Right renal pelvis (tissue), 4 donors: ENCODE measurements around the gene SKIDA1. TPM values are rescaled to one million over a fixed set of nuclear protein-coding genes. Genes with fewer than 3 reads are reported as not detected.

Source experiments
- DNase-seq, 4 donors: peaks; one replicate each; pipeline ENCODE4 v3.0.0-alpha.2; 2013; ENCODE audit warnings: low read depth in 4 of 4, low spot score in 3 of 4, missing footprints in 1 of 4
- polyA plus RNA-seq, 4 donors: library from polyadenylated mRNA; unstranded; fragments of 120-200 nt; gene quantifications; one replicate each; pipeline ENCODE4 v1.2.1, GENCODE V29; 2013; ENCODE audit not compliant: insufficient read length in 4 of 4

Gene SKIDA1
- polyA plus RNA-seq, 4 donors = 9.7 to 11.5 (median 10.2) TPM

DNA sequence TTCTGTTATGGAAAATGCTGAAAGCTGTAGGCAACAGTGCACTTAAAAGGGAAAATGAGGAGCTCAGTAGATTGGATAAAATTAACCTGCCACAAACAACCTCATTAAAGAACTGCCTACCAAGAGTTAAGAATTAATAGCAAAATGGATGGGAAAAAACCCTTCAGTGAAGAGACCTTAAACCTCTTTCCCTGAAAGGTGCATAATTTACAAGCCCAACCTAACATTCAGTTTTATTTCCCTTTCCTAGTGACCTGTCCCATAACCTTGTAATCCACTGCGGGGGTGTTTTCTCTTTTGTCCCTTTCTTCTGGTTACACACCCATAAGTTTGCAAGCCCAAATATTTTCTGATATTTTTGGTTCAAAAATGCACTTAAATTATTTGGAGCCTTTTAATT, 21.9 kb downstream of the SKIDA1 start:
- no peak for DNase-seq

DNA sequence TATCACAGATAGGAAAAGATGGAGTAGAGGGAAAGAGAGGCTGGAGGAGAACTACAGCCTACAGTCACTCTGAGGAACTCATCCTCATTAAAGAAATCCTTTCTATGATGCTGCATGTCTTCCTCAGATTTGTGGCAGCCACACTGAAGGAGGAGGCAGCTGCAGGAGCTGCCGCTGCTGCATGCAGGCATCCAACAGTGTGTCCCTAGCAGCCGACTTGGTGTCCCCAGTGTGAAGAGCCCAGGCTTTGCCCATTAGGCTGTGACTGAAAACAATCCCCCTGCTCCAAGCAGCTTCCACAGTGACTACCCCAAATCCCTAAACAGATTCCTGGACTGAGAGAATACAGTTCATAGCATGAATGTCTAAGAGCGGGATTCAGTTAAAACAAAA, 23.1 kb downstream of the SKIDA1 start:
- DNase-seq = no peak

DNA sequence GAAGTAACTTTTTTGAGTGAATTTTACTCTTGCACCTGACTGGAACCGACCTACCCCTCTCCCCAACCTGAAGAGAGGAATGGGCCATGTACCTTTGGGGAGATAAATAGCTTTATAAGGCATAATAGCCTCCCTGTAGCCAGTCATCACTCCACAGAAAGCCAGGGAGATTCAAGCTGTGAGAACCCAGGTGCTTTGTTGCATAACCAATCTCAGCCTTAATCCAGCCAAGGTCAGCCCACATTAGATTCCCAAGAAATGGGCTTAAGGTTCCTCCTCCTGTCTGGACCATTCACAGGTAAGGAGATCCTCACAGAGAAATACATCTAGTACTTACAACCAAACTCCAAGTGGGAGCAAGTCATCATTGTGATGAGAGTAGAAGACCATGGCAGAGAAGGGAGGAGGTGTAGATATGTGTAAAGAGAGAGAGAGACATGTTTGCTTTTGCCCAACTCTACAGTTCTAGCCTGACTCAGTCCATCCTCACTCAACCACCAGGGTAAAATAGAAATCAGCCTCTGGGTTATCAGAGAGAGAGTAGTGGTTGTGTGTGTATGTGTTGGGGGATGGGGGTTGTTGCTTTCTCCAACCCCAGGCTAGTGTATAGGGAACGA, 23.6 kb downstream of the SKIDA1 start:
- no peak for DNase-seq

DNA sequence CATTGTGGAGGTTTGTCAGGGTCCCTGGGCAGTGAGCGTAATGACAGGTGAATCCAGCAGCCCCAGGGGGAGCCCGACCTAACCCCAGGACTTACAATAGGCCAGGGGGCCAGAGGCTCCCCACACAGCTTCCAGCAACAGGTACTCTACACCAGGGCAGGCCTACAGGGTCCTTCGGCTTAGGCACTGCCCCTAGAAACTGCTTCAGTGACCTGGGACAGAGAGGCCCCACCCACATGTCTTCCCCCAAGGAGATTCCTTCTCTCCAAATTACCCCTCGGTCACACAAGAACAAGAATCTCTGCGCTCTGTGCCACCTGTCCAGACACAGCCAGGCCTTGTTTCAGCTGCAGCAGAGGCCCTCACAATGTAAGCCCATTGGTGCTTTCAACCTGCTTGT, 24.4 kb downstream of the SKIDA1 start:
- DNase-seq = no peak

DNA sequence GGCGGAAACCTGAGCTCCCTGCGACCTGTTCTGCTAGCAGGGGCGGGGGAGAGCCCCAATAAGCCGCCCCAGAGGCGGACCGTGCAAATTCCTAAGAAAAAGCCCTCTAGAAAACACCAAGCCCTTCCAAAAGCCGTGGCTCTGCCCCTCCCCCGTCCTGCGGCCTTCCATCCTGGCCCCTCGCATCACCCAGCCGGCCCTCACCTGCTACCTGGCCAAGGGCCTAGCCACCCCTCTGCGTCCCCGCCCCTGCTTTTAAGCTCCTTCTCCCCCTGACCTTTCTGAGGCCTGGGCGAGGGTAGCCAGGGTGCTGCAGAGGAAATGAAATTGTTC, 24.9 kb downstream of the SKIDA1 start:
- DNase-seq = no peak

DNA sequence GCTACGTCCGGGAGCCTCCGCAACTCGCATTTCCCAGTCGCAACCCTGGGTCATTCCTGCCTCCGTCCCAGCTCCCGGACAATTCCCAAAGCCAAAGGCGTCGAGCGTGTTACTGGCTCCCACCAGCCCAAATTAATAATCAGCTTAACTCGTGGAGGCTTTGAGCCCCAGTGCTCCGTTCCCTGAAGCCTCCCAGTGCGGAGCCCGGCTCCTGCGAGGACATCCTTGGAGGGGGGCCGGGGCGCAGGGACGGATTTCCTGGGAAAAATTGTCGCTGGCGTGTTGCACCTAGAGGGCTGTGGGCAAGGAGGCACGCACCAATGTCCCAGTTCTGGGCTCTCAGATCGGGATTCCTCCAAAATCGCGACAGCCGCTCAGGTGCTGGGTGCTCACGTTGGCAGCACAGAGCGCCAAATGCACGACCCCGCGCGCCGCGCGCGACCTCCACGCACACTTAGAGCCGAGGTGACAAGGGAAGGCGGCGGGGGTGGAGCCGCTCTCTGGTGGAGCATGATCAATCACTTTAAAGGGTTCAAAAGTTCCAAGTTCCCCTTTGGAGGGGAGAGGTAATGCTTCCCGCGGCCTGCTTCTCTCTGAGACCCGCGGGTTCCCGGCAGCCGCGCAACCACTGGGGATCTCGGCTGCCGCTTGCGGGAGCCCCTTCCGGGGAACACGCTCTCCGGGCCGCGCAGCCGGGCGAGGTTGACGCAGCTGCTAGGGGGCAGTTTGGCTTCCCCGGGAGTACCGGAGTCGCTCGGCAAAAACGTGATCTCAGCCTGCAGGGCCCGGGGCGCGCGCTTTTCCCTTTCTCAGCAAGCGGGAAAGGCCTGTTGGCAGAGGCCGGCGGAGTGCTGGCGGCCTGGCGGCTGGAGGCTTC, 25.5 kb downstream of the SKIDA1 start:
- peak in 1 of 4 donors; percentile 48 for DNase-seq

DNA sequence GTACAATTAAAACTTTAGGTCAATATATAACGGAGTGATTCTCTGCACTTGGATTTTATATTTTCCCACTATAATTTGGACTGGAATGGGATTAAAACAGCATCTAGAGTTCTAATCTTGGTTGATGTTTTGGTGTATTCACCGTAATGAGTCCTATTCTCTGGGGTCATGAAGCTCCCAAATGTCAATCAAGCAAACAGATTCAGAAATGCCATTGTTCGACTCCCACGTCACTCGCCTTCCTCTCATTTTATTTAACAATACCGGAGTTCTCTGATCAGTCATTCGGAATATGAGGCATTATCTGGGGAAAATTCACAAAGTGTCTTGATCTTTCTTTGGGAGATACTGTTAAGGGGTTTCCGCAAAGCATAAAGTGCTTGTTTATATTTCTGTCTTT, 26.5 kb downstream of the SKIDA1 start:
- no peak for DNase-seq

DNA sequence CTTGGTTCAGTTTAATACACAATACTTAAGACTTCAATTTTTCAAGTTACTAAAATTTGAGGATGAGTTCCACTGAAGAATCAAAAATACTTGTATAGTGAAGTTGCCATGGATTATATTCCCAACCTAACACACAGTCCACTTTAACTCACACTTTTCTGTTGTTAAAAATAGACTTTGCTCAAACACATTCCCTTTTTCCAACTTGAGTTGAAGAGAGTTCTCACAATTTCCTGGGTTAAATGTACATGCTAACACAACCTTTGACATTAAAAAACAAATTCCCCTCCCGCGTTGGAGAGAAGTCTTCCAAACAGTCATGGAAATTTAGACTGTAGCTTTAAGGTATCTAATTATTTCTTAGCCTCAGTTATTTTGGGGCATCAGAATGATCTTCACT, 27.1 kb downstream of the SKIDA1 start:
- DNase-seq = no peak

DNA sequence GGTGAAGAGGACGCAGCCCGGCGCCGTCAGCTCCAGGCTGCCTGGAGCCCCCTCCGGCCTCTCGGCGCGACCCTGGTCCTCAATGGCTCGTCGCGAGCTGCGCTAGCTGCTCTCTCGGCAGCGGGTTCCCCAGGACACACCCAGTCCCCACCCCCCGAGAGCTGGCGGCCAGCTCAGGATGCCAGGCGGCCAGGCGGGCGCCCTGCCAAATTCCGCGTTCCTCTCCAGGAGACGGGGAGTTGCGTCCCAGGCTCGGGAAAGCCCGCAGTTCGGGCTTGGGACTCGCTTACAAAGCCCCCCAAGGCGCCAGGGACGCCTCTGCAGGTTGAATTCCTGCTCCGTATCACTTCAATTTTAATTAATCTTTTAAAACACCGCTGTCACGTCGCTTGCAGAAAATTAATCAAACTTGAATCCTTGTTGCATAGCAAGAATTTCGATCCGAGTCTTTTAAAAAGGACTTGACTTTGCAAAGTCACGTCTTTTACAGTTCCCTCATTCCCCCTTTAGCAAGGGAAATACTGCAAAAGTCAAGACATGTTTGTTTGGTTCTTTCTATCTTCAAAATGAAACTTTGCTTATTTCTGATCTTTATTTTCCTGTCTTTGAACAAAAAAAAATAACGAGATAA, 28.2 kb downstream of the SKIDA1 start:
- peak in 1 of 4 donors; percentile 87 for DNase-seq

DNA sequence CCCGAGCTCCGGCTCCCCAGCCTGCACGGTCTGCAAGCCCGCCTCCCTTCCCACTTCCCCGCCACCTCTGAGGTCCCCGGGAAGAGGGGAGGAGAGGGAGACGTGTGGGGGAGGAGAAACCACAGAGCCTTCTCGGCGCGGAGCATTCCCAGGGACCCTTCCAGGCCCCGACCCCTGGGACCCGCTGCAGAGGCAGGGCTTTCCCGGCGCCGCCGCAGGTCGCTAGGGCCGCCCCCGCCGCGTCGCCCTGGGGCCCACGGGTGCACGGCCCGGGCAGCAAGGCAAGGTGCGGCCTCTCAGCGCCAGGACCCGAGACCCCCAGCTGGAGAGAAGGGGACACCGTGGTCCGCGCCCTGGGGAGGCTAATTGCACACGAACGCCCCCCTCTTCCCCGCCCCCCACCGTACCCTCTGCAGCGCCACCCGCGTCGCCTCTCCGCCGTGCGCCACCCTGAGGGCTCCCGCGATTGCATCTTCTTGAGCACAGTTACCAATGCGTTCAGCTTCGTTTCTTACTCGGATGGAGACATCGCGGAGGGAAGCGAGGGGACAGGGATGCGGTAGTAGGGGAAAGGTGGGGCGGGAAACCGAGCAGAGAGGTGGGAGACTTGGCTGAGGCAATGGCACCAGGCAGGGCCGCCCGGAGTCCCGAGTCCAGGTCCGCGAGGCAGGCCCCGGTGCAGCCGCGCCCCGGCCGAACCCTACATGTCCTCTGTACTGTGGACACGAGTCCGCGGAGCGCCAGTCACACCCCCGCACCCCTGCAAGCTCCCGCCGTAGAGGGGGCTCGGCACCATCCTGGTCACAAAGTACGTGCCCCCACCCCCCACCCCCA, 28.9 kb downstream of the SKIDA1 start:
- DNase-seq = peak in 1 of 4 donors; percentile 66

DNA sequence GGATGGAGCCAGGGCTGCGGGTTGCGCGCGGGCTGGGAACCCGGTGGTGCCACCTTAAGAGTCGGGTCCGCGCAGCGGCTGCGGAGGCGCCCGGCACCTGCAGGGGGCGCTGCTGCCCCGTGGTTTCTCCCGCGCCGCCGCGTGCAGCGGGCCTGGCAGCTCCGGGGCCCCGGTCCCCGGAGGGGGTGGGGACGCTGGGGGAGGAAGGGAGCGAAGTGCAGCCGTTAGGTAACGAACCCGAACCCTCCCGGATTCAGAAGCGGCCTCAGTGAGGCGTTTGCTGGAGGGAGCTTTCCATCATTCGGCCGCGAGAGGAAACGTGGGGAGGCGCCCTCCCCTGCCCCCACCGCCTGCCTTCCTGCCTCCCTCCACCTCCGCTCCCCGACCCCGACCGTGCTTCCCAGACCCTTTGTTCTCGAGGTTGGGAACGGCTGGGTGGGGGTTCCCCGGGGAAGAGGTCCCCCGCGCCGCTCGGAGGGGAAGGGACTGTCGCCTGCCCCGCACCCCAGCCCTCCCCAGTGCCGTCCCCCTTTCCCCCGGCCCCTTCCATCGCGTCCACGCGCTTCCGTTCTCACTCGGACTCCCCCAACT, 29.6 kb downstream of the SKIDA1 start:
- DNase-seq = peak in 3 of 4 donors; percentile 90 to 92 (median 91)

DNA sequence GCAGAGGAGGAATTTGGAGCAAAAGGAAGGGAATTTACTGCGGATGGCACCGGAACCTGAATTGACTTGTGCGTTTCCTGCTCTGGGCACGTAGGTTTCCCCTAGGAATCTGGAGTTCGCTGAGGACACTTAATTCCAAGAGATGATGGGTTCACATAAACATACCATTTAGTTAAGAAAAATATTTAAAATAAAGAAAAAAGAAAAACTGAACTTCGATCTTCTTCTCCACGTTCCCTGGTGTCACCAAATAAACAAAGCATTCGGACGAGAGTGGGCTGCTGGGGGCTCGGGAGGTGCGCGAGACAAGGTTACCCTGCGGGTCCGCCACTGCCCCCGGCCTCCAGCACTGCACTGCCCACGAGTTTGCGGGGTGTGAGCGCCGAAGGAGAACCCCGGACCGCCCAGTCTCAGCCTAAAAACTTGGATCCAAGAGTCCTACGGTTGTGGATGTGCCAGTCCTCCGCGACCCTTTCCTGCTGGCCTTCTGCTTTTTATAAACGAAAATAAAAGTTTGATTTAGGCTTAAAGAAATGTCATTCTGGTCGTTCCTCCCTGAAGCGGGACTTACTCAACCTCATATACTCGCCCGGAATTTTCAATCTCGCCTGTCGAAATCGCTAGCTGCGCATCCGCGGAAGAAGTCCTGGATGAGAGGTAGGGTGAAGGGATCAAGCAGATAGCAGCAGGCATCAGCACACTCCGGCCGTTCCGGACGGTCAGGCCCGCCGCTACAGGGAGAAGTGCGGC, 30.3 kb downstream of the SKIDA1 start:
- peak in 1 of 4 donors; percentile 44 for DNase-seq

DNA sequence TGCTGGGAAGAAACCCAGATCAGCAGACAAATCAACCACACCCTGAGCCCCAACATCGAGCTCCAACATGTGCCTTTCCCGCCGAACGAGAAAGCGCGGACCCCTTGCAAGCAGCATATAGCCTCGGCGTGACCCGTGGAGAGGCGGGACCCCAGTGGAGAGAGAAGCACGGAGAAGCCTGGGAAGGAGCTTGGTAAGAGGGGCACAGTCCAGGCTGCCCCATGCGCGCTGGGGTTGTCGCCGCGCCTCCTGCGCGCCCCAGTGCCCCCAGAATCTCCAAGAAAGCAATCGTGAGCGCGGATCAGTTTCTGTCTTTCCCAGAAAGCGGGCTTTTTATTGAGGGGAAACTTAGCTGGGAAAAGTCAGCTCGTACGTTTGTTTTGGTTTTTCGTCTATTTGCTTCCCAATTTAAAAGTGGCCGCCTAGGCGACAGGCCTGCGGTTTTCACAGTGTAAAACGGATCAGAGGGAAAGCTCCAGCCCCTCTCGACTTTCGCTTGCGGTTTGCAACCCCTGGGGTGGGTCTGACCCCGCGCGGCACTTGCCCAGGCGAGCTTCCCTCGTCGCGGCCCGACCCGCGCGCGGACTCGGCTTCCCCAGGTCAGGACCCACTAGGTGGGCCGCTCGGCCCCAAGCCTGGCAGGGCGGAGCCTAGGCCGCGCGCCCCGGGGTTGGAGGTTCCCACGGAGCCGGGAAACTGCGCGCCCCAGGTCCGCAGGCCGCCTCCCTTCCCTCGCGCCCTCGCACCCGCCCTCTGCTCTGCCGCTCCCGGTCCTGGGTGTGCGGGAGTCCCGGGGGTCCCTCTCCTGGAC, 31.1 kb downstream of the SKIDA1 start:
- DNase-seq = no peak

DNA sequence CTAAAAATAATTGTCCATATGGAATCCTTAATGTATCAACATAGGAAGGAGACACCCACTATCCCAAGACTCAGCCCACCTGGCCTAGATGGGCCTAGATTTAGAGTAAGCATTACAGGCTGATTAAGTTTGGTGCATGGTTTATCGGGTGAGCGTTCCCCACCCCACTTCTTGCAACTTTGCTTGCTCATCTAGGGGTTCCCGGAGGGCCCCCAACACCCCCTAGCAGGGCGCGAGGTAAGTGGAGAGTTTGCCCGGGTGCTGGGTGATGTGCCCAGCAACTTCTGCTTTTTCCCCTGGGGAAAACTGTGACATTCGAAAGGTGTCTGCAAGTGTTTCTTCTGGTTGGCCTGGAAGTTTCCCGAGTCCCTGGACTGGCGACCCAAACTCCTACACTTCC, 31.7 kb downstream of the SKIDA1 start:
- DNase-seq = no peak

DNA sequence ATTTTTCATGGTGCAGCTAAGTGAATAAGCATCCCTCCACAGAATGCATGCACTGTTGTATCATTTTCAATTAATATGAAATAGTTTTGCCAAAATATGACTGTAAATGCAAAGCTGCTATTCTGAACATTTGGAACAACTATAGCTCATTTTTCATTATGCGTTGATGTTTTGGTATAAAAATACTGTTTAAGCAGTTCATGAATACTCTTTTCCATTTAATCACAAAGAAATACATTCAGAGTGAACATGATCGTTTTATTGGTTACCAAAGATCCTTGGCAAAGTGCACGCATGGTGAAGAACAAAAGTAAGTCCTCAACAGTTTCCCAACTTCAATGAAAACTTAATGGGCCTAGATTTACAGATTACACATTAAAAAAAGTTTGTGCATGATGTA, 33.1 kb downstream of the SKIDA1 start:
- DNase-seq = no peak

DNA sequence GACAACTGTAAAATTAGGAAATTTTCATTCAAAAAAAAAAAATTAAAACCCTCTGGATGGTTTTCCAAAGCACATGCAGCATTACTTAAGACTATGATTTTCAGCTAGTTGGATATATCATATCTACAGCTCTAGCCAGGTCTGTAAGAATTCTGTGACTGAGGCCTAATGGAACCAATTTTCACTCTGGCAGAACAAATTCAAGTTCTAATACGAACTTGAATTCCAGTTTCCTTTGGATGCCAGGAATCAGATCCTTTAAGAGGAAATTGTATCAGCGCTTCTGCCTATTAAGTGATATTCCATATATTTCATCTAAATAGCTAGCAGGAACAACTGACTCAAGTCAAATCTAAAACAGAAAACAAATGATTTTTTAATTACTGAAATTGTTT, 34.8 kb downstream of the SKIDA1 start:
- no peak for DNase-seq

DNA sequence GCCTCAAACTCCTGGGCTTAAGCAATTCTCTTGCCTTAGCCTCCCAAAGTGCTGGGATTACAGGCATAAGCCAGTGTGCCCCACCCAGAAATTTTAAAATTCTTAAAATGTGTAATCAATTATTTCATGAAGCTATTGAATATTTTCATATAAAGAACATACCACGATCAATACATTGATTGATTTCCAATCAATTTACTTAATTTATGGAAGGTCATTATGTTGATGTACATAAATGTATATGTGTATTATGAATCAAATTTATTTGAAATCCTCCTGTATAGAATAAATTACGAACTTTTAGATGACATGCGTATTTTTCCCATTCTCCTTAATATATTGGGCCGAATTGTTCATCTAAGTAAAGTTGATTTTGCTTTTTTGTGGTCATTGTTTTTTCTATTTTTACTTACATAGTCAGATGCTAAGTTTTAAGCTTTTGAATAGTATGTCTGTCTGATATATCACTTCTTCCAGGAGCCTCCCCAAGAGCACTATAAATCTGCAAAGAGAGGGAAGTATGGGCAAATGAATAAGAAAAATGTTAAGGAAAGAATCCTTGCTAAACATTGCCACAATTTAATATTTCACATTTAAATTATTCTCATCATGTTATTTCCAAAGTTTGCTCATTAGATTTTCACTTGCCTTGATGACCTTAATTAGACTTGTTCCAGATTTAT, 35.3 kb downstream of the SKIDA1 start:
- DNase-seq = no peak

DNA sequence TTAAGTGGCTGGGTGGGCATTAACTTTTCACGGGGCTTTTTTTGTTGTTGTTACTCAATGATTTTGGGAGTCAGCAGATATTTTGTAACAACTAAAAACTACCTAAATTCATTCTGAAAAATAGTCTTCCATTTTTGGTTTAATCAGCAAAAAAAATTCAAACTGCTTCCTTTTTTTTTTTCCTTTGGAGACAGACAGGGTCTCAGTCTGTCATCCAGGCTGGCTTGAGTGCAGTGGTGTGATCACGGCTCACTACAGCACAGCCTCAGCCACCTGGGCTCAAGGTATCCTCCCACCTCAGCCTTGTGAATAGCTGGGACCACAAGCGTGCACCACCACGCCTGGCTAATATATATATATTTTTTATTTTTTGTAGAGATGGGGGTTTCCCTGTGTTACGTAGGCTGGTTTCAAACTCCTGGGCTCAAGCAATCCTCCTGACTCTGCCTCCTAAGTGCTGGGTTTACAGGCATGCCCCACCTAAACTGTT, 36.5 kb downstream of the SKIDA1 start:
- DNase-seq = no peak
